Measurements from ENCODE around the gene VWF.
"Not testable (repeated sequence)": the region's sequence is repeated elsewhere in the genome, so short reads cannot be mapped to it uniquely, and the experiment has no call there.

Gene VWF

DNA sequence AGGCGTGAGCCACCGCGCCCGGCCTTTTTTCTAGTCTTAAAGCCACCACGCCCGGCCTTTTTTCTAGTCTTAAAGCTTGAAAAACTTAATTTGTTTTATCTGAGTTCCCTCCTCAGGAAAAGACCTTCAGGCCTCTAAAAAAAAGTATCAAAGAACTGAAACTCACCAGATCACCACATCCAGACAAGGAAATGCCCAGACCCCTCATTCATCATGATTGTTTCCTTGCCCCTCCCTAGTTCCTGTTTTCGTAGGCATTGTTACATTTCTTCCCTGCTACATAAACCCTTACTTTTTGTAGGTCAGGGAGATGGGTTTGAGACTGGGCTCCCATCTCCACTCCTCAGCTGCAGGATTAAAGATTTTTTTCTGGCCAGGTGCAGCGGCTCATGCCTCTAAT is 21.1 kb upstream of the VWF start:
- no peak for DNase-seq (ENCODE audit: low read depth)

DNA sequence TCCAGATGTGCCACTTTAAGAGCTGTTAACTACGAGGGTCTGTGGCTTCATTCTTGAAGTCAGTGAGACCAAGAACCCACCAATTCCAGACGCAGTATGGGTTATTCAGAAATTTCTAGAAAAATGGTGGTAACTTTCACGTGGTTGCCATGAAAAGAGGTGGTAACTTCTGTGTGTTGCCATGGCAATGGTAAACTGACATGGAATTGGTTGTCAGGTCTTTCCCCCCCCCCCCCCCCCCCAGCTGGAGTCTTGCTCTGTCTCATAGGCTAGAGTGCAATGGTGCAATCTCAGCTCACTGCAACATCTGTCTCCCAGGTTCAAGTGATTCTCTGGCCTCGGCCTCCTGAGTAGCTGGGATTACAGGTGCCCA is 18.8 kb upstream of the VWF start:
- DNase-seq (ENCODE audit: low read depth), result no peak

DNA sequence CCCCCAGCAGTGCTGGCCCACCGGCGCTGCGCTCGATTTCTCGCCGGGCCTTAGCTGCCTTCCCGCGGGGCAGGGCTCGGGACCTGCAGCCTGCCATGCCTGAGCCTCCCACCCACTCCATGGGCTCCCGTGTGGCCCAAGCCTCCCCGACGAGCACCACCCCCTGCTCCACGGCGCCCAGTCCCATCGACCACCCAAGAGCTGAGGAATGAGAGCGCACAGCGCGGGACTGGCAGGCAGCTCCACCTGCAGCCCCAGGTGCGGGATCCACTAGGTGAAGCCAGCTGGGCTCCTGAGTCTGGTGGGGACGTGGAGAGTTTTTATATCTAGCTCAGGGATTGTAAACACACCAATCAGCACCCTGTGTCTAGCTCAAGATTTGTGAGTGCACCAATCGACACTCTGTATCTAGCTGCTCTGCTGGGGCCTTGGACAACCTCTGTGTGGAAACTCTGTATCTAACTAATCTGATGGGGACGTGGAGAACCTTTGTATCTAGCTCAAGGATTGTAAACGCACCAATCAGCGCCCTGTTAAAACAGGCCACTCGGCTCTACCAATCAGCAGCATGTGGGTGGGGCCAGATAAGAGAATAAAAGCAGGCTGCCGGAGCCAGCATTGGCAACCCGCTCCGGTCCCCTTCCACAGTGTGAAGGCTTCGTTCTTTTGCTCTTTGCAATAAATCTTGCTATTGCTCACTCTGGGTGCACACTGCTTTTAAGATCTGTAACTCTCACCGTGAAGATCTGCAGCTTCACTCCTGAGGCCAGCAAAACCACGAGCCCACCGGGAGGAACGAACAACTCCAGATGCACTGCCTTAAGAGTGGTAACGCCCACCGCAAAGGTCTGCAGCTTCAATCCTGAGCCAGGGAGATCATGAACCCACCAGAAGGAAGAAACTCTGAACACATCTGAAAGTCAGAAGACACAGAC is 18.2 kb upstream of the VWF start:
- DNase-seq (ENCODE audit: low read depth), result not testable (repeated sequence)

DNA sequence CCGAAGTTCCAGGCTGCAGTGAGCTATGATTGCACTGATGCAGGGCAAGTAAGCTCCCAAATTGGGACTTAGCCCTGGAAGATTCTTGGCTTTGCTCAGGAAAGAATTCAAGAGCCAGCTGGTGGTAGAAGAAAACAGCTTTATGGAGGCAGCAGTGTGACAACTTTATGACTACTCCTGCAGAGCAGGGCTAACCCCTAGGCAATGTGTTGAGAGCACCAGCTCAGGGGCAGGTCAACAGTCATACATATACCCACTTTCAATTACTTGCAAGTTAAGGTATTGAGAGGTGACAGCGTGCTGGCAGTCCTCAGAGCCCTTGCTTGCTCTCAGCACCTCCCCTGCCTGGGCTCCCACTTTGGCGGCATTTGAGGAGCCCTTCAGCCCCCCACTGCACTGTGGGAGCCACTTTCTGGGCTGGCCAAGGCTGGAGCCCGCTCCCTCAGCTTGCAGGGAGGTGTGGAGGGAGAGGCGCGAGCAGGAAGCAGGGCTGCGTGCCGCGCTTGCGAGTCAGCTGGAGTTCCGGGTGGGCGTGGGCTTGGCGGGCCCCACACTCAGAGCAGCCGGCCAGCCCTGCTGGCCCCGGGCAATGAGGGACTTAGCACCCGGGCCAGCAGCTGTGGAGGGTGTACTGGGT is 17.4 kb upstream of the VWF start:
- not testable (repeated sequence) for DNase-seq (ENCODE audit: low read depth)

DNA sequence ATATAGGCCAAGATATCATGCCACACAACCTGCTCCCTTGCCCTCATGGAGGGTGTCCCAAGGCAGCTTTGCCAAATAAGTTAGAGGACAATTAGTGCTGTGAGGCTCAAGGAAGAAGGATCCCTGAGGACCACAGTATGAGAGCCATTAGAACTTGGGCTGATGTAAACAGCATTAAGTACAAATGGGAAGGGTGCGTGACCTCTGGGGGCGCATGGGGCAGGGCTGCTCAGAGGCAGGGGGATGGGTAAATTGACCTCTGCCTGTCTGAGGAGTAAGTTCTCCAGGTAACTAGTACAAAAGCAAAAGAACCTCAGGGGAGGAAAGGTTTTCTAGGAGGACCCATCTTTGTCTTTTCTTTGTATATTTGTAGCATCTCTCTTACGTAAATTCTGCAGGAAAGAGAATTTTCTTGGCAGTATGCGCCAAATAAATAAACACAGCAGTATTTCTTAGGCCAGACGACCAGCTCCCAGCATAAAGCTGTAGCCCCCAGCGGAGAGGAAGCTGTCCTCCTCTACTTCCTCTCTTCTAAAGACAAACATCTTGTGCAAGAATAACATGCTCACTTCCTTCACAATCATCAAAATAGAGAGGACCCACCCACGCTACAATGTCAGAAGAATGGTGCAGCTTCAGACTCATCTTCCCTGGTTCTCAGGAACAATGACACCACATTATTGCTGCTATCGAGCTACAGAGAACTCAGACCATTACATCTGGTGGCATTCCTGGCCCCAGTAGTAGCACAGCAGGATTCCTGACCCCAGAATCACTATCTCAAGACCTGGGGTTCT is 16.4 kb upstream of the VWF start:
- DNase-seq (ENCODE audit: low read depth), result no peak

DNA sequence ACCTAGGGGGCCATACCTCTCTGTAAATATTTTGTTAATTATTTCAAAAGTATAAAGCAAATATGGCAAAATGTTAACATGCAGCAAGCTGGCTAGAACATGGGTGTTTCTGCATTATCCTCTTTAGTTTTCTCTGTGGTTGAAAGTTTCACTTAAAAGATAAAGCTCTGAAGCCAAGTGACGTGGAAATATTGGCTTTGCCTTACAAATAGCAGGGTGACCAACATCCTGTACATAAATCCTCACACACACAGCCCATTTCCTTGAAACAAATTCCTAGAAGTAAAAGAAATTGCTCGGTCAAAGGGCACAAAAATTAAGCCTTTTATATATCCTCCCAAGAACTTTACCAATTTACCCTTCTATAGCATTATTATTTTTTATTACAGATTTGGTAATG is 10.6 kb upstream of the VWF start:
- DNase-seq (ENCODE audit: low read depth), result no peak

DNA sequence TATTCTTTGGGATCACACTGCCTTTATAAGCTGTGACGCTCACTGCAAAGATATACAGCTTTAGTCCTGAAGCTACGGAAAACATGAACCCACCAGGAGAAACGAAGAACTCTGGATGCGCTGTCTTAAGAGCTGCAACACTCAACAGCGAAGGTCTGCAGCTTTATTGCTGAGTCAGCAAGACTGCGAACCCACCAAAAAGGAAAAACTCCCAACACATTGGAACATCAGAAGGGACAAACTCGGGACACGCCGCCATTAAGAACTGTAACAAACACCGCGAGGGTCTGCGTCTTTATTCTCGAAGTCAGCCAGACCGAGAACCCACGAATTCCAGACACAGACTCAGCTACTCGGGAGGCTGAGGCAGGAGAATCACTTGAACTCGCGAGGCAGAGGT is 9.2 kb upstream of the VWF start:
- DNase-seq (ENCODE audit: low read depth), result no peak

DNA sequence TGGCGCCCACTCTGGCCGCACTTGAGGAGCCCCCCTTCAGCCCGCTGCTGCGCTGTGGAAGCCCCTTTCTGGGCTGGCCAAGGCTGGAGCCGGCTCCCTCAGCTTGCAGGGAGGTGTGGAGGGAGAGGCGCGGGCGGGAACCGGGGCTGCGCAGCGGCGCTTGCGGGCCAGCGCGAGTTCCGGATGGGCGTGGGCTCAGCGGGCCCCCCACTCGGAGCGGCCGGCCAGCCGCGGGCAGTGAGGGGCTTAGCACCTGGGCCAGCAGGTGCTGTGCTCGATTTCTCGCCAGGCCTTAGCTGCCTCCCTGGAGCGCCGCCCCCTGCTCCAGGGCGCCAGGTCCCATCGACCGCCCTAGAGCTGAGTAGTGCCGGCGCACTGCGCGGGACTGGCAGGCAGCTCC is 8.0 kb upstream of the VWF start:
- DNase-seq (ENCODE audit: low read depth), result no peak

DNA sequence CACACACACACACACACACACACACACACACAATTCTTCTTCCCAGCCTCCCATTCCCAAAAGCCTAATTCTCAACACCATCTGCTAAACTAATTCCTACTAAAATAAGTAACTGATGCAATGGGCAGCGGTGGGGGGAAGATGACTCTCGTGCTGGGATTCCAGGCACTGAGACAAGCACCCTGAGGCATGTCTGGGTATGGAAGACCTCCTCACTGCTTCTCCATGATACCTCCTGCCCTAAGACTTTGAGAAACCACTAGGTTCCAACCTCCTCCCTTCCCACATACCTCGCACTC is 789 bp upstream of the VWF start:
- DNase-seq (ENCODE audit: low read depth), result no peak

DNA sequence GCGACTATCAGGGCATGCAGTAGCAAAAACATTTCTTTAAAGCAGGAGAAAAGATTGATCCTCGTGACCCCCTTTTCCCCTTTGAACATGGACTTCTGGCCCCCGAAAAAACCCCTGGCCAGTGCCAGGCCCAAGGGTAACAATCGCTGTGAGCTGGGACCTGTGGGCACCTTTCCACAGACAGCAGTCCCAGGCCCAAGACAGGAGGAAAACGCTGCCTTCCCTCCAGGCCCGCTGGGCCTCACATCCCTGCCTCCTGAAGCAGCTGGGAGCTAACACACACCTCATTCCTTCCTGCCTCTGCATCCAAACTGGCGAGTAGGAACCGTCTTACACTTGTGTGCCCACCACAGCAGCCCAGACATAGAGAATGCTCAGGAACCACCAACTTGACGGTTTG is 1.2 kb downstream of the VWF start:
- DNase-seq (ENCODE audit: low read depth), result no peak

DNA sequence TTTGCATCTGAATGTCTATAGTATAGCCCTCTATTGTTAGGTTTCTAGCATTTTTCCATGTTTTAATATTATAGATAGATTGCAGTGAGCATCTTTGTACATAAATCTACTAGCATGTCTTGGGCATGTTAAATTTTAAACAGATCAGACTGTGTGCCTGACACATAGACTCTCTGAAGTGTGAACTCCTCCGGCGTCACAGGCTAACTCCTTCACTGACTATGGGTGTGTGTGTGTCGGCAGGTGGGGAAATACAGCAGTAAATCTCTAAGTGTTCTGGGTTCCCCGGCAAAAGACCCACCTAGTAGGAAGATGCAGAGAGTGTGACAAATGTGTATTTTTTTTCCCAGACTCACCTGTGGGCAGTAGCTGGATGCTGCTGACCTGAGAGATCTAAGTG is 2.3 kb downstream of the VWF start:
- no peak for DNase-seq (ENCODE audit: low read depth)

DNA sequence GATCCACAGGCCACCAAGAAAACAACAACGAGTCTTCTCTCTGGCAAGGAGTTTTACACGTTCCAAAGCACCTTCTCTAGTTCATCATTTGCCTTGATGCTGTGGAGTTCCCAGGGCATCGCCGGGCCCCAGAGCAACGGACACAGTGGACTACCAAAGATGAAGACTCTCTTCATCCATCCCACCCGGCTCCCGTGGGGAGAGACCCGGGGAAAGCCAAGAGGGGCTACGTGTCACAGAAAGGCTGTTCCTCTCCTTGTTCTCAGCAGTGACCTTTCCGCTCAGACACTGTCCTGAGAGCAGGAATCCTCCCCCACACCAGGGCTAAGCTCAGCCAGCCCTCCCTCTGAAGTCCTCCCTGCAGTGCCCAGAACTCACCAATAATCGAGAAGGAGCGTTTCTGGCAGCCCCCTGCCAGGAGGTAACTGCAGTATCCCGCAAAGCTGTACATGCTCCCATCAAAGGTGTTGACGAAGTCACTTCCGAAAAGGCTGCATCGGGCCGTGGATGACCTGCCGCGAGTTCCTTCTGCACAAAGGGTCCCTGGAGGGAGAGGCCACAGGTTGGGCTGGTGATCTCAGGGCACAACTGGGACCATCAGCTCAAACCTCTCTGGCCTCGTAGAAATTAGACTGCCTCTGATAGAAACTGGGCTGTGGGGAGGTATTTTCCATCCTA is 3.5 kb downstream of the VWF start:
- no peak for DNase-seq (ENCODE audit: low read depth)

DNA sequence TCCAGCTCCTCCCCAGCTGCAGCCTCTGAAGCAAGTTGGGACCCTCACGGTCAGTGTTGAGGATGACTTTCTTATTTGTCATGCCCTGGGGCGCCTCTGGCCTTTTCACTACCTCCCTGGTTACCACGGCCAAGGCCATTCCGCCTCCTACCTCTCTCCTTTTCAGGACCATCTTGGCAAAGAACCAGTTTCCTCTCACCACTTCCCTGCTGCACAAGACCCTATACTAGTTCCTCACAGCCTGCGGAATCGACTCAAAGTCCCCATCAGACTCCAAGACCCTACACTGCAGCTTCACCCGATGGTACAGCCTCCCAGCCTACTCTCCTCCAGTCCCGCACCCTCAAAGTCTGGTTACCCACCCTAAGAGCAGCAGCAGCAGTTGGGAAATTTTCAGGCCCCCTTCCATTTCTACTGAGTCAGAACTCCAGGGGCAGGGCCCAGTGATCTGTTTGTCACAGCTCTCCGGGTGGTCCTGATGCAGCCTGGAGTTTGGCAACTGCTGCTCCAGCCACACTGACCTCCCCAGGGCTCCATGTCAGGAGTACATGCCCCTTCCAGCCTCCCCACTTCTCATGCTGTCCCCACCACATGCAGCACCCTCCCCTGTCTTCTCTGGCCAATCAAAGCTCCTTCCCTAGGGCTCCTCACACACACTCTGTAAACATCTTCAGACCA is 5.4 kb downstream of the VWF start:
- no peak for DNase-seq (ENCODE audit: low read depth)

DNA sequence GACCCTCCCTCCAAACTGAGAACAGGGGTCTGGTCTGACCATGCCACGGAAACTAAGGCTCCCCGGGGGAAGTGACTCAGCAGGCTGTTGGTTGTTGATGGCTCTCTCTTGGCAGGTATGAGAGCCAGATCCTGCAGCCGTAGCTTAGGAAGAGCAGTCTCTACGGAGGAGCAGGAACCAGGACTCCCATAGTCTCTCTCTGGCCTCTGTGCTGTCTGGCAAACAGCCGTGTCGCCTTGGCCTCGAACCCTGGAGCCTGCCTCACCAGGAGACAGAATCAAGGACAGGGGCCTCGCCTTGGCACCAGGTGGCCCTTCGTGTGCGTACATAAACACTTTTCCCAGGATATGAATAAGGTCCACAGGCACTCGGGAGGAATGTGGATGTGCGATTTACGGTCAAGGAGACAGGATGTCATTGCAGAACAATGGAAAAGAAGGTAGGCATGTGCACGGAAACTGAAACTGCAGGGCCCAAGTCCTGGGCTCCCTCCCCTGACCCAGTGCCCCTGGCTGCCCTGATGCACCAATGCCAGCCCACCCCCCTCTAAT is 7.9 kb downstream of the VWF start:
- no peak for DNase-seq (ENCODE audit: low read depth)

DNA sequence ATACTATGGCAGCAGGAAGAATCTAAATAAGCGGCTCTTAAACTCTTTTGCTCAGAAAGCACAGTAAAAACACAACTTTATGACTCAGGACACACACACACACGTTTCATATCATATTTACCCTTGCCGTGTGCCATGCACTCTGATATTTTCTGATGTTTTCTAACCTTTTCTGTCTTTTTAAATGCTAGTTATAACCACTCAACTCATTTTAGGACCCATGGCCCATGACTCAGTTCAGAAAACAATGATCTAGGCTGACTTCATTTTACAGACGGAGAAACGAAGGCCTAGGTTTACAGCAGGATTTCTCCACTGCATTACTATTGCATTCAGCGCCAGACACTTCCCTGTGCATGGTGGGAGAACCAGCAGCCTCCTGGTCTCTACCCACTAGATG is 9.1 kb downstream of the VWF start:
- DNase-seq (ENCODE audit: low read depth), result no peak

DNA sequence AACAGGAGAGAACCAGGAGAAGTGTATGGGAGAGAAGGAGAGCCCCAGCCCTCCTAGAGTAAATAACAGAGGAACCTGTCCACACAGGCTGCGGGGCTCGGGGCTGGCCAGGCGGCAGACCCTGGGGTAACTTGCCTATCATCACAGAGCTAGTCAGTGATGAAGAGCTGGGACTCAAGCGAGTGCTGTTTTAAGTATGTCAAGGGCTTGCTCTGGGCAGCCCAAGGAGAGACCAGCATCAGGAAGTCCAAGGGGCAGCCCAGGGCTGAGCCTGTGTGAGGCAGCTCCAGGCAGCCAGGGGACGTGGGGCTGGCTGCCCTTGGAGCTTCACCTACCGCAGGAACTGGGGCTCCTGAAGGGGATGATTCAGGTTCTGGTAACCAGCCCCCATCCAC is 10.0 kb downstream of the VWF start:
- no peak for DNase-seq (ENCODE audit: low read depth)

DNA sequence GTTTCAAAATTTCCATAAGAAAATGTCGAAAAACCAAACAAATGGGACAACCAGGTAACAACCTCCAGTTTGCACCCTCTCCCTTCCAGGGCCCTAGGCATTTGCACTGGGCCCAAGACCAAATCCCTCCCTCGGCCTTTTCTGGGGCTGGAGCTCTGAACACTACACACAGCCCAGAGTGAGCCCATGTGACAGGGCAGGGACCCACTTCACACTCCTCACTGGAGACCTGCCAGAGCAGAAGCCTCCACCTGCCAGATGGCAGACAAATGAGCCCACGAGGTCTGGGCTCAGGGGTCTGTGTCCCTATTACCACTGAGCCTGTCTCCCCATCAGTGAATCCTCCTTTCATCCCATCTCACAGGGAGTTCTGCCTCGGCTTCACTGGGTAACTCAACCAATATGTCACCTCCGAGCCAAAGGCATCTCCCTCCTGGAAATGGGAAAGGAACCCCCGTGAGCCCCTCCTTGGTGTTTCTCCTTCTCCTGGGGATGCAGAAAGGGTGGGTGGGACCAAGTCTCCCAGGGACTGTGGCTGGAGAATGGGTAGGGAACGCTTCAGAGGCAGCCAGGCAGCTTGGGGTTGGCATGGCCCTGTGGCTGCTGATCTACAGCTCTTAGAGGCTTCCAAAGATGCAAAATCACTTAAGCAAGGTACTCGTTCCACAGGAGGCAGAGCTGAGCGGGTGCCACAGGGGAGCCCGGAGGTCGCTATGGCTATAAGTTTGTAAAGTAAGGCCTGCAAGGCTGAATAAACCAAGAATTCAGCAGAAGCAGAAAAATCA is 10.6 kb downstream of the VWF start:
- DNase-seq (ENCODE audit: low read depth), result no peak

DNA sequence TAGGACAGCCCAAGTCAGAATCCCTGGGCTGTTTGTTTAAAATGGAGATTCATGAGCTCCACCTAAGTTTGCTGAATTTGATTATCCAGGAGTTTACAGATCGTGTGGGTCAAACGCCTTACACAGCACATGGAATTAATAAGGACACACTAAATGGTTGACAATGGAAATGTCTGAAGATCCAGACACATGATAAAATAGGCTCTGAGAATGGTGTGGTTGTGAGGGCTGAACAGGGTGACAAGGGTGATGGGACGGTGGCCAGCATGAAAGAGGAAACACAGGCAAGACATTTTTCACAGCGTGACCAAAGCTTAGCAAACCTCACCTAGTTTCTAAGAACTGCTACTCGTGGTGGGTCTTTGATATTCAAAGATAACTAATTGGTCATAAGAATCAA is 12.5 kb downstream of the VWF start:
- no peak for DNase-seq (ENCODE audit: low read depth)

DNA sequence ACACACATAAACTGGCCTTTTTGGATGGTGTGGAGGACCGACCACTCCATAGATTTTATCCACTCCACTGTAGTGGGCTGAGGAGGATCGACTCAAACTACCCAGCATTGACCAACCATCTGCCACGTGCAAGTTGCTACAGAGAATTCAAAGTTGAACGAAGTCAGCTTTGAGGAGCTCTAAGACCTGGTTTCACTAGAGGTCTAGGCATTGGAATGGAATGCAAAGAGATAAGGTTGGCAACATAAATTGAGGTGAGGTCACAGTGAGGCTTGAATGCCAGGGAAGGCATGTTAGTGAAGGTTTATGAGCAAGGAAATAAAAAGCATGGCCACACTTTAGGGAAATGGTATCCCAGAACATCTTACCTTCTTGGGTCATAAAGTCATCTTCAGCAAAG is 14.5 kb downstream of the VWF start:
- no peak for DNase-seq (ENCODE audit: low read depth)

DNA sequence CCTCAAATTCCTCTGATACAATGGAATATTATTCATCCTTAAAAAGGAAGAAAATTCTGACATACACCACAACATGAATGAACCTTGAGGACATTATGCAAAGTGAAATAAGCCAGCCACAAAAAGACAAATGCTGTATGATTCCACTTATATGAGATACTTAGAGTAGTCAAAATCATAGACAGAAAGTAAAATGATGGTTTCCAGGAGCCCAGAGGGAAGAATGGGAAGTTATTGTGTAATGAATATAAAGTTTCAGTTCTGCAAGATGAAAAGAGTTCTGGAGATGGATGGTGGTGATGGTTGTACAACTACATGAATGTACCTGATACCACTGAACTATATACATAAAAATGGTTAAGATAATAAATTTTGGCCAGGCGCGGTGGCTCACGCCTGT is 18.3 kb downstream of the VWF start:
- no peak for DNase-seq (ENCODE audit: low read depth)

DNA sequence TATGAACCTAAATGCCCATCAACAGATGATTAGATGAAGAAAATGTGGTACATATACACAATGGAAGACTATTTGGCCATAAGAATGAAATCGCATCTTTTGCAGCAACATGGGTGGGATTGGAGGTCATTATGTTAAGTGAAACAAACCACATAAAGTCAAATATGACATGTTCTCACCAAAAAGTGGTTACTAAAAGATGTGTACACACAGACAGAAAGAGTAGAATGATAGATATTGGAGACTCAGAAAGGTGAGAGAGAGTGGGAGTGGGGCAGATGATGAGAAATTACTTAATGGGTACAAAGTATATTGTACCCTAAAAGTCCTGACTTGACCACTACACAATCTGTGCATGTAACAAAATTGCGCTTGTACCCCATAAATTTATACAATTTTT is 19.6 kb downstream of the VWF start:
- no peak for DNase-seq (ENCODE audit: low read depth)
